Kidney (tissue), 14 donors: ENCODE results near the gene PRKN. TPM values are rescaled to one million over a fixed set of nuclear protein-coding genes. Genes with fewer than 3 reads are reported as not detected.

Experiments used
- DNase-seq, 5 donors: peaks; one replicate each; pipeline ENCODE4 v3.0.0-alpha.2; 2013 to 2020
- FAIRE-seq: peaks from 2 replicates; lab custom pipeline; 2012; peaks lifted over from hg19 to GRCh38; lab: Jason Lieb, UNC
- H3K27ac ChIP-seq, 2 donors: one replicate each; pipeline ENCODE4 v1.7.0; 2013; ENCODE audit warnings: low read depth in 2 of 2, low read length in 2 of 2, inconsistent platforms in 1 of 2
- H3K27me3 ChIP-seq: one replicate; pipeline ENCODE4 v1.7.1; 2013; ENCODE audit warnings: low read length, inconsistent platforms; ENCODE audit not compliant: control insufficient read depth, insufficient read depth
- H3K36me3 ChIP-seq, 3 donors: one replicate each; pipeline versions ENCODE4 v1.7.0 to v1.7.1; 2013; ENCODE audit warnings: low read length in 3 of 3, control low read depth in 1 of 3, inconsistent platforms in 1 of 3; ENCODE audit not compliant: insufficient read depth in 3 of 3, control insufficient read depth in 2 of 3
- H3K4me1 ChIP-seq, 3 donors: one replicate each; pipeline versions ENCODE4 v1.7.0 to v1.7.1; 2013; ENCODE audit warnings: low read length in 3 of 3, inconsistent platforms in 1 of 3, low read depth in 1 of 3; ENCODE audit not compliant: control insufficient read depth in 2 of 3, insufficient read depth in 2 of 3
- H3K4me3 ChIP-seq, 3 donors: one replicate each; pipeline versions ENCODE4 v1.7.0 to v1.8.1; 2013; ENCODE audit warnings: low read length in 3 of 3, control low read depth in 1 of 3, inconsistent platforms in 1 of 3
- H3K9ac ChIP-seq, 3 donors: one replicate each; pipeline versions ENCODE4 v1.7.0 to v1.7.1; 2013; ENCODE audit warnings: low read length in 3 of 3, control low read depth in 1 of 3, inconsistent platforms in 1 of 3
- H3K9me3 ChIP-seq, 3 donors: one replicate each; pipeline versions ENCODE4 v1.7.0 to v1.7.1; 2013; ENCODE audit warnings: low read length in 3 of 3, control low read depth in 1 of 3, inconsistent platforms in 1 of 3; ENCODE audit not compliant: control insufficient read depth in 2 of 3, insufficient read depth in 1 of 3
- CTCF ChIP-seq: IDR thresholded peaks from 3 replicates; pipeline ENCODE4 v1.5.1; 2012; ENCODE audit warnings: mild to moderate bottlenecking, moderate library complexity, borderline replicate concordance; ENCODE audit not compliant: insufficient read depth; ENCODE audit errors: extremely low read depth
- intact Hi-C: fragments of 100-400 bp; cut with DNase I; formaldehyde crosslinking; loops from one replicate; pipeline ENCODE4 v1.11.1; 2022
- polyA plus RNA-seq: library from polyadenylated mRNA; stranded (reverse); fragments of 350-450 nt; fragmentation: Illumina TruSeq; extraction: RNeasy Lipid Tissue Mini Kit (QIAGEN cat#74804); gene quantifications from one replicate; pipeline ENCODE4 v1.2.3, GENCODE V29; 2014; ENCODE audit warnings: low read depth, low replicate concordance; ENCODE audit not compliant: insufficient read depth
- total RNA-seq: library from RNA; stranded (reverse); fragmentation: NEBNext Ultra II Directional; extraction: Animal tissue kit (Norgen Biotek cat#: 25700); gene quantifications from one replicate; pipeline ENCODE4 v1.2.1, GENCODE V29; 2021
- donor health status: control.
- donor health status: control.
- donor health status: control.
- donor health status: control.
- donor health status: control.
- donor health status: DM: yes; HTN: yes; CAD: no.
- donor health status: Normal renal cell carcinoma (clear cell type).

PRKN gene
- total and polyA plus RNA-seq, 2 donors from 2014 or later: 8.6 to 10.4 TPM

- FAIRE-seq (no peak), DNase-seq (no peak)
- H3K9ac ChIP-seq: no peak overlapping the region
- no peak for TF ChIP-seq CTCF
- no peak overlapping the region for H3K4me3 ChIP-seq
- no peak overlapping the region for H3K27ac ChIP-seq
- H3K4me1 ChIP-seq: no peaks in the 10 kb centered on the region
- no peaks in the 10 kb centered on the region for H3K27me3 ChIP-seq
- intact Hi-C loops: no loop called here
- H3K36me3 ChIP-seq: no peaks in the 10 kb centered on the region
- H3K9me3 ChIP-seq: no peaks in the 10 kb centered on the region
Measured at GRCh38 chr6:161796681-161797080, 930.9 kb downstream of the PRKN start.

GRCh38 chr6:161792851-161793493 lies 934.6 kb downstream of the PRKN start:
- DNase-seq (no peak), FAIRE-seq (no peak)
- Histone ChIP-seq H3K4me3 (no peak overlapping the region), H3K27ac (no peak overlapping the region), H3K4me1 (no peaks in the 10 kb centered on the region), H3K27me3 (no peaks in the 10 kb centered on the region), H3K9me3 (no peaks in the 10 kb centered on the region), H3K36me3 (no peaks in the 10 kb centered on the region), H3K9ac (no peak overlapping the region)
- intact Hi-C loops: no loop called here
- no peak for TF ChIP-seq CTCF

- no peaks in the 10 kb centered on the region for H3K36me3 ChIP-seq
- FAIRE-seq (no peak), DNase-seq (no peak)
- intact Hi-C loops: no loop called here
- no peak overlapping the region for H3K27ac ChIP-seq
- TF ChIP-seq CTCF: no peak
- H3K4me3 ChIP-seq: no peak overlapping the region
- H3K27me3 ChIP-seq: no peaks in the 10 kb centered on the region
- H3K9ac ChIP-seq: no peak overlapping the region
- no peaks in the 10 kb centered on the region for H3K4me1 ChIP-seq
- no peaks in the 10 kb centered on the region for H3K9me3 ChIP-seq
Measured at GRCh38 chr6:161788531-161788930, 939.0 kb downstream of the PRKN start.

- Histone ChIP-seq H3K4me1 (no peaks in the 10 kb centered on the region), H3K9me3 (no peaks in the 10 kb centered on the region), H3K9ac (no peak overlapping the region), H3K27me3 (no peaks in the 10 kb centered on the region), H3K27ac (no peak overlapping the region), H3K4me3 (no peak overlapping the region), H3K36me3 (no peaks in the 10 kb centered on the region)
- TF ChIP-seq CTCF: no peak
- FAIRE-seq: no peak
- DNase-seq: no peak
- intact Hi-C loops: no loop called here
Measured at GRCh38 chr6:161772176-161772575, 955.4 kb downstream of the PRKN start.
